SK-N-MC (cell line): Measurements from ENCODE around the gene CLEC4C.
"Not testable (repeated sequence)": the region's sequence is repeated elsewhere in the genome, so short reads cannot be mapped to it uniquely, and the experiment has no call there.

Experiments used
- DNase-seq: peaks from one replicate; pipeline ENCODE4 v3.0.0-alpha.2; 2011; ENCODE audit warnings: low read depth, low spot score
- H3K27ac ChIP-seq: fragments of 200-600 bp; sonication (generic); 2 replicates; pipeline ENCODE4 v1.5.1; 2016; ENCODE audit warnings: mixed run types
- H3K36me3 ChIP-seq: fragments of 200-600 bp; sonication (generic); 2 replicates; pipeline ENCODE4 v1.6.1; 2017; ENCODE audit warnings: antibody characterized with exemption, low read length, mixed read lengths; ENCODE audit not compliant: insufficient read depth
- H3K4me3 ChIP-seq: fragments of 200-600 bp; sonication (generic); 2 replicates; pipeline ENCODE4 v1.5.1; 2016
- H3K9ac ChIP-seq: fragments of 200-600 bp; sonication (generic); 2 replicates; pipeline ENCODE4 v1.8.0; 2017; ENCODE audit warnings: mixed run types, mixed read lengths; ENCODE audit not compliant: insufficient read length
- H3K9me3 ChIP-seq: fragments of 200-600 bp; sonication (generic); 2 replicates; pipeline ENCODE4 v1.6.1; 2017; ENCODE audit warnings: low read depth, mild to moderate bottlenecking, antibody characterized with exemption, low read length, moderate library complexity, mixed read lengths
- EZH2 ChIP-seq: fragments of 200-600 bp; sonication (generic); IDR thresholded peaks from one replicate; pipeline ENCODE4 v1.6.1; 2017; ENCODE audit warnings: antibody characterized with exemption
- FOXP2 ChIP-seq: optimal IDR thresholded peaks from 2 replicates; pipeline ENCODE3; 2011; ENCODE audit warnings: mild to moderate bottlenecking, moderate library complexity; ENCODE audit not compliant: insufficient read depth; ENCODE audit errors: extremely low read length, control extremely low read depth
- POLR2AphosphoS5 ChIP-seq: IDR thresholded peaks from 2 replicates; pipeline ENCODE4 v1.6.1; 2012; ENCODE audit warnings: mild to moderate bottlenecking, low read depth, low read length, borderline replicate concordance

CLEC4C gene, protein sequence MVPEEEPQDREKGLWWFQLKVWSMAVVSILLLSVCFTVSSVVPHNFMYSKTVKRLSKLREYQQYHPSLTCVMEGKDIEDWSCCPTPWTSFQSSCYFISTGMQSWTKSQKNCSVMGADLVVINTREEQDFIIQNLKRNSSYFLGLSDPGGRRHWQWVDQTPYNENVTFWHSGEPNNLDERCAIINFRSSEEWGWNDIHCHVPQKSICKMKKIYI

DNA sequence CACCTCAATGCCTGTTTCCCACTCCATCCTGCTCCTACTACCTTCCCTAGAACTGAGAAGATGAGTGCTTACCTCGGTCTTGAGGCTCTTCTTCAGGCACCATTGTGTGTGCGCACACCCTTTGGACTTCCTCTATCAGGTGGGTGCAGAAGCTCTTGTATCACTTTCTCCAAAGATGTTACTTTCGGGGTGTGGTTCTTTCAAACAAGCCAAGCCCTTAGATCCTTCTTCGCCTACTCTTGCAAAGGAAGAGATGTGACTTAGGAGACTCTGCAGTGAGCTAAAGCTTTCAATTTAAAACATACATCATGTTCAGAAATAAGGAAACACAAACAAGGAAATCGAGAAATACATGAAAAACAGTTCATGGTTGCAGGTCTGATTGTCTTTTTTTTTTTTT, at the start of gene CLEC4C:
Gene CLEC4C, minus strand, starts transcription at position 130 of the 400 bp plus-strand sequence. Its CDS starts 27 bp downstream, at position 103.
- TF ChIP-seq FOXP2 (no peak), EZH2 (no peak), POLR2AphosphoS5 (no peak)
- H3K9ac ChIP-seq: no peak within 1 kb of the TSS
- no peaks in the 10 kb centered on the region for H3K36me3 ChIP-seq
- H3K4me3 ChIP-seq: no peak within 1 kb of the TSS
- no peaks in the 10 kb centered on the region for H3K9me3 ChIP-seq
- no peak within 1 kb of the TSS for H3K27ac ChIP-seq
- no peak for DNase-seq

DNA sequence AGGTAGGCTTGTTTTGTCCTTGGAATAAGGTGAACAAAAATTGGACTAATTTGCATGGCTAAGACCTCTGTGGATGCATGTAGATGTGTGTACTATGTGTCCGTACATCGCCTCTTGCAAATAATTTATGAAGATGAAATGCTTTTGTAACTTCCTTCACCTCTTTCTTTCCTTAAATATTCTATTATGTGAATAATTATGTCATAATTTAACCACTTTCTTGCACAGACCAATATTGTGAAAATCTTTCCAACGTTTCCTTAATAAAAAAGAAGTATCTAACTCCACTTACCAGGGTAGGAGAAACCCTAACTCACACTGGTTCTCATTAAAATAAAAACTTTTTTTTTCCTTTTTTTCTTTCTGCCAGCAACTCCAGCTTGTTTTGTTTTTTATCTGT, 46.0 kb upstream of the CLEC4C start:
- no peak for DNase-seq
- H3K9me3 ChIP-seq: no peaks in the 10 kb centered on the region
- no peak for TF ChIP-seq EZH2
- no peak for TF ChIP-seq POLR2AphosphoS5
- TF ChIP-seq FOXP2: no peak
- H3K36me3 ChIP-seq: no peaks in the 10 kb centered on the region
- H3K9ac ChIP-seq: no peak overlapping the region
- H3K4me3 ChIP-seq: no peak overlapping the region
- H3K27ac ChIP-seq: no peak overlapping the region

DNA sequence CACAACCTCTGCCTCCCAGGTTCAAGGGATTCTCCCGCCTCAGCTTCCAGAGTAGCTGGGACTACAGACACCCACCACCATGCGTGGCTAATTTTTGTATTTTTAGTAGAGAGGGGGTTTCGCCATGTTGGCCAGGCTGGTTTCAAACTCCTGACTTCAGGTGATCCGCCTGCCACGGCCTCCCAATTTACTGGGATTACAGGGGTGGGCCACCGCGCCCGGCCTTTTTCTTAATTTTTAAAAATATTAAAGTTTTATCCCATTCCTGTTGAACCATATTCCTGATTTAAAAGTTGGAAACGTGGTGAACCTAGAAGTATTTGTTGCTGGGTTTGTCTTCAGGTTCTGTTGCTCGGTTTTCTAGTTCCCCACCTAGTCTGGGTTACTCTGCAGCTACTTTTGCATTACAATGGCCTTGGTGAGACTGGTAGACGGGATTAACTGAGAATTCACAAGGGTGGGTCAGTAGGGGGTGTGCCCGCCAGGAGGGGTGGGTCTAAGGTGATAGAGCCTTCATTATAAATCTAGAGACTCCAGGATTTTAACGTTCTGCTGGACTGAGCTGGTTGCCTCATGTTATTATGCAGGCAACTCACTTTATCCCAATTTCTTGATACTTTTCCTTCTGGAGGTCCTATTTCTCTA, 41.8 kb upstream of the CLEC4C start, which contains the start of gene NANOG:
Gene NANOG, plus strand, starts transcription at position 519 of the 645 bp plus-strand sequence. CDS start 213 bp downstream, outside the sequence.
- H3K4me3 ChIP-seq, H3K27ac ChIP-seq, H3K36me3 ChIP-seq, DNase-seq, H3K9me3 ChIP-seq, H3K9ac ChIP-seq: not testable (repeated sequence)

DNA sequence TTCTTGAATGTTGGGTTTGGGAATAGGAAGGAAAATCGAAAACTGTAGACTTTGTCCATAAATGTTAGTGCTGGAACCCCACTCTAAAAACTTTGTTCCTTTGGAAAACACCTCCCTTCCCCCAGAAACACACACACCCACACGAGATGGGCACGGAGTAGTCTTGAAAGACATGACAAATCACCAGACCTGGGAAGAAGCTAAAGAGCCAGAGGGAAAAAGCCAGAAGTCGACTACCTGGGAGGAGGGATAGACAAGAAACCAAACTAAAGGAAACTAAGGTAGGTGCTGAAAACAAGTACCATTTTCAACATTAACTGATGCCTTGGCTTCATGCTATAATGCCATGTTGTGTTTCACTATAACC, 41.1 kb upstream of the CLEC4C start:
- H3K9me3 ChIP-seq: no peaks in the 10 kb centered on the region
- H3K36me3 ChIP-seq: no peaks in the 10 kb centered on the region
- no peak overlapping the region for H3K4me3 ChIP-seq
- no peak overlapping the region for H3K9ac ChIP-seq
- H3K27ac ChIP-seq: no peak overlapping the region
- TF ChIP-seq POLR2AphosphoS5: no peak
- no peak for TF ChIP-seq FOXP2
- no peak for TF ChIP-seq EZH2
- no peak for DNase-seq

DNA sequence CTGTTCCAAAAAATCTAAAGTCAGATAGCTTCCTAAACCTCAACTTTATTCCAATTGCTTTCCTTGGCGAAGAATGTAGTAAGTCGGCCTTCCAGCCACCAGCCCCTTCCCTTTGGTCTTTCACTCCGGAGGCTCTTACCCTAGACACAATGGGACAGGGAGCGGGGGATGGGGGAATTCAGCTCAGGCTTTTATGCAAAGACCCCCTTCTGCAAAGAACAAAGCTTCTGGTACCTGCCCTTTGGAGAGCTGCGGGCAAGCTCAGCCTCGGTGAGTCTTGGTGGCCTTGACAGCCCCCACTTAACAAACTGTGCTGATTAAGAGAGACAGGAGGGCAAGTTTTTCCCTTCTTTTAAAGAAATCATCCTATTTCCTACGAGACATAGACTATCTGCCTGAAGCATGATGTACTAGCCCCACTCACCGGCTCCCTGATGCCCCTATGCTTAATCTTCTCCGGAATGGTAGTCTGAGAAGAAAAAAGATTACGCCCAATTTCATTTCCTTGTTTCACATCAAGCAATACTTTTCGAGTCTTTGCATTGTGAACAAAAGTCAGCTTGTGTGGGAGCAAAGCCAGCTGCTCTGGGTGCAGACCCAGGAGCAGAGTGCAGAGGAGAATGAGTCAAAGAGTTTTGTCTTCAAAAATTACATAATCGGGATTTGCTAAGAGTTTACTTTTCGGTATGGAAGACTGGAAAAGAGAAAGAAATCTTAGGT, 40.6 kb upstream of the CLEC4C start:
- Histone ChIP-seq H3K27ac (no peak overlapping the region), H3K4me3 (no peak overlapping the region), H3K9ac (no peak overlapping the region), H3K9me3 (no peaks in the 10 kb centered on the region), H3K36me3 (no peaks in the 10 kb centered on the region)
- DNase-seq: no peak
- TF ChIP-seq EZH2: no peak
- TF ChIP-seq FOXP2: no peak
- TF ChIP-seq POLR2AphosphoS5: no peak

DNA sequence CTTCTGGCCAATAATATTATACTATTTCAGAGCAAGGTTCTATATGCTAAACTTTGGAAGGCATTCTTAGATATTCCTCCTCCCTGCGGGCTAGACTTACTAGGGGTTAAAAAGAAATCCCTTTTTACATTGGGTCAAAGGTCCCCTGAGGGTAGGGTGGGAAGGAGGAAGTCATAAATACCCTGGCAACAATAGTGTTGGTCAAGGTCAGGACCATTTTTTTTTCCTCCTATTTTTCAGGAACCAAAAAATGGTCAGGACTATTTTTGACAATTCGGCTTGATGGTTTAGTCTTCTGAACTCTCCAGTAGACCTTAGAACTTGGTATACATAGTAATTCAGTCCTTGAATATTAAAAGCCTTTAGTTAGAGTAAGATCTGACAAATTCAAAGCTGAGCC, 37.5 kb upstream of the CLEC4C start:
- Histone ChIP-seq H3K36me3 (no peaks in the 10 kb centered on the region), H3K9ac (no peak overlapping the region), H3K9me3 (no peaks in the 10 kb centered on the region), H3K4me3 (no peak overlapping the region), H3K27ac (no peak overlapping the region)
- no peak for TF ChIP-seq EZH2
- no peak for TF ChIP-seq FOXP2
- TF ChIP-seq POLR2AphosphoS5: no peak
- no peak for DNase-seq

DNA sequence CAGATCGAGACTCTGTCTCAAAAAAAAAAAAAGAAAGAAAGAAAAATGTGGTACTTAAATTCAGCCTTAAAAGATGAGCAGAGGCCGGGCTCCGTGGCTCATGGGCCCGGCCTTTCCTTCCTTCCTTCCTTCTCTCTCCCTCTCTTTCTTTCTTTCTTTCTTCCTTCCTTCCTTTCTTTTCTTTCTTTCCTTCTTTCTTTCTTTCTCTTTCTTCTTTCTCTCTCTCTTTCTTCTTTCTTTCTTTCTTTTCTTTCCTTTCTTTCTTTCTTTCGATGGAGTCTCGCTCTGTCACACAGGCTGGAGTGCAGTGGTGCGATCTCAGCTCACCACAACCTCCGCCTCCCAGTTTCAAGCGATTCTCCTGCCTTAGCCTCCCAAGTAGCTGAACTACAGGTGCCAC, 36.3 kb upstream of the CLEC4C start:
- not testable (repeated sequence) for H3K9me3 ChIP-seq, DNase-seq, H3K9ac ChIP-seq, H3K4me3 ChIP-seq, H3K36me3 ChIP-seq, H3K27ac ChIP-seq

DNA sequence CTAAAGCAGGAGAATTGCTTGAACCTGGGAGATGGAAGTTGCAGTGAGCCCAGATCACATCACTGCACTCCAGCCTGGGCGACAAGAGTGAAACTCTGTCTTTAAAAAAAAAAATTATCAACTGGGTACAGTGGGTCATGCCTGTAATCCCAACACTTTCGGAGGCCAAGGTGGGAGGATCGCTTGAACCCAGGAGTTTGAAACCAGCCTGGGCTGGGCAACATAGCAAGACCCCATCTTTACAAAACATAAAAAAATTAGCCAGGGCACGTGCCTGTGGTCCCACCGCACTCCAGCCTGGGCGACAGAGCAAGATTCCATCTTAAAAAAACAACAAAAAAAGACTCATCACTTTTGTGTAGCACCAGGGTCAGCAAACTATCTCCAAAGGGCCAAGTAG, 34.9 kb upstream of the CLEC4C start:
- H3K9ac ChIP-seq: no peak overlapping the region
- H3K27ac ChIP-seq: no peak overlapping the region
- no peak overlapping the region for H3K4me3 ChIP-seq
- H3K9me3 ChIP-seq: no peaks in the 10 kb centered on the region
- no peaks in the 10 kb centered on the region for H3K36me3 ChIP-seq
- TF ChIP-seq EZH2: no peak
- no peak for TF ChIP-seq POLR2AphosphoS5
- no peak for TF ChIP-seq FOXP2
- no peak for DNase-seq

DNA sequence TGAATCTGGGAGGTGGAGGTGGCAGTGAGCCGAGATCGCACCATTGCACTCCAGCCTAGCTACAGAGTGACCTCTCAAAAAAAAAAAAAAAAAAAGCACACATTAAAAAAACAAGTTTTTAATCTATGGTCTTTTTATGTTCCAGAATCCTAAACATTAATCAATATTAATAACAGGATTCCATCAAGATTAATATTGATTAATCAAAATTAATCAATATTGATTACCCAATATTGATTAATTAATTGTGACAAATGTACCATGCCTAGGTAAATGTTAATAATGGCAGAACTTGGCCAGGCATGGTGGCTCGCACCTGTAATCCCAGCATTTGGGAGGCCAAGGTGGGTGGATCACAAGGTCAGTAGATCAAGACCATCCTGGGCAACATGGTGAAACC, 34.1 kb upstream of the CLEC4C start:
- no peak overlapping the region for H3K27ac ChIP-seq
- H3K9ac ChIP-seq: no peak overlapping the region
- H3K9me3 ChIP-seq: no peaks in the 10 kb centered on the region
- no peak overlapping the region for H3K4me3 ChIP-seq
- no peak for TF ChIP-seq EZH2
- TF ChIP-seq POLR2AphosphoS5: no peak
- no peak for TF ChIP-seq FOXP2
- no peaks in the 10 kb centered on the region for H3K36me3 ChIP-seq
- no peak for DNase-seq
